Measurements from ENCODE around the gene ARHGAP30. TPM values are rescaled to one million over a fixed set of nuclear protein-coding genes. Genes with fewer than 3 reads are reported as not detected.
"Not testable (repeated sequence)": the region's sequence is repeated elsewhere in the genome, so short reads cannot be mapped to it uniquely, and the experiment has no call there.

ARHGAP30 gene, protein sequence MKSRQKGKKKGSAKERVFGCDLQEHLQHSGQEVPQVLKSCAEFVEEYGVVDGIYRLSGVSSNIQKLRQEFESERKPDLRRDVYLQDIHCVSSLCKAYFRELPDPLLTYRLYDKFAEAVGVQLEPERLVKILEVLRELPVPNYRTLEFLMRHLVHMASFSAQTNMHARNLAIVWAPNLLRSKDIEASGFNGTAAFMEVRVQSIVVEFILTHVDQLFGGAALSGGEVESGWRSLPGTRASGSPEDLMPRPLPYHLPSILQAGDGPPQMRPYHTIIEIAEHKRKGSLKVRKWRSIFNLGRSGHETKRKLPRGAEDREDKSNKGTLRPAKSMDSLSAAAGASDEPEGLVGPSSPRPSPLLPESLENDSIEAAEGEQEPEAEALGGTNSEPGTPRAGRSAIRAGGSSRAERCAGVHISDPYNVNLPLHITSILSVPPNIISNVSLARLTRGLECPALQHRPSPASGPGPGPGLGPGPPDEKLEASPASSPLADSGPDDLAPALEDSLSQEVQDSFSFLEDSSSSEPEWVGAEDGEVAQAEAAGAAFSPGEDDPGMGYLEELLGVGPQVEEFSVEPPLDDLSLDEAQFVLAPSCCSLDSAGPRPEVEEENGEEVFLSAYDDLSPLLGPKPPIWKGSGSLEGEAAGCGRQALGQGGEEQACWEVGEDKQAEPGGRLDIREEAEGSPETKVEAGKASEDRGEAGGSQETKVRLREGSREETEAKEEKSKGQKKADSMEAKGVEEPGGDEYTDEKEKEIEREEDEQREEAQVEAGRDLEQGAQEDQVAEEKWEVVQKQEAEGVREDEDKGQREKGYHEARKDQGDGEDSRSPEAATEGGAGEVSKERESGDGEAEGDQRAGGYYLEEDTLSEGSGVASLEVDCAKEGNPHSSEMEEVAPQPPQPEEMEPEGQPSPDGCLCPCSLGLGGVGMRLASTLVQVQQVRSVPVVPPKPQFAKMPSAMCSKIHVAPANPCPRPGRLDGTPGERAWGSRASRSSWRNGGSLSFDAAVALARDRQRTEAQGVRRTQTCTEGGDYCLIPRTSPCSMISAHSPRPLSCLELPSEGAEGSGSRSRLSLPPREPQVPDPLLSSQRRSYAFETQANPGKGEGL
- total RNA-seq = 0.07 and 0.42 TPM in 2 replicates

DNA sequence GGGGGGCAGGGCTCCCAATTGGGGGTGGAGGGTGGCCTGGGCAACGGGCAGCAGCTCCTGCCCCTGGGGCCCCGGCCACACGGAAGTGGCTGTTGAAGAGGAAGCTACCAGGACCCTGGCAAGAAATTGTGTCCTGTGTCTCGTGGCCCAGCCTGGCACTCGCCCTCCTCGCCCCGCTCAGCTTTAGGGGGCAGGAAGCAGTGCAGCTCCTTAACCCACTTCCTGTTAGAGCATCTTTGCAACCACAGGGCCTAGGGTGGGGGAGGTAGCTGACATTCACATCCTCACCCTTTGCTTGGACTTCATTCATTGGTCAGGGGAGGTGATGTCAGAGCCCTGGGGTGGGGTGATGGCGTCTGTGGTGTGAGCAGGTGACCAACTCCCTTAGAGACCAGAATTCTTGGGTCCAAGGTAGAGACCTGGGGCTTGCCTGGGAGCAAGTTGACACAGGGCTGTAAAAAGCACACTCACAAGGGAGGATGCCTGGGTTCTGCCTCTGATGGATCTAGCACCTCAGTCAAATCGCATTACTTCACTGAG is at the start of gene ARHGAP30:
ARHGAP30 (minus strand) TSS at position 161 of the 540 bp plus-strand sequence. CDS start 267 bp downstream, outside the sequence.
- H3K27me3 ChIP-seq (ENCODE audit: control insufficient read depth, insufficient read depth, low read length) = no peaks in the 10 kb centered on the region
- no peaks in the 10 kb centered on the region for H3K36me3 ChIP-seq (ENCODE audit: control insufficient read depth, insufficient read depth, low read length)
- TF ChIP-seq, protein P1, sequence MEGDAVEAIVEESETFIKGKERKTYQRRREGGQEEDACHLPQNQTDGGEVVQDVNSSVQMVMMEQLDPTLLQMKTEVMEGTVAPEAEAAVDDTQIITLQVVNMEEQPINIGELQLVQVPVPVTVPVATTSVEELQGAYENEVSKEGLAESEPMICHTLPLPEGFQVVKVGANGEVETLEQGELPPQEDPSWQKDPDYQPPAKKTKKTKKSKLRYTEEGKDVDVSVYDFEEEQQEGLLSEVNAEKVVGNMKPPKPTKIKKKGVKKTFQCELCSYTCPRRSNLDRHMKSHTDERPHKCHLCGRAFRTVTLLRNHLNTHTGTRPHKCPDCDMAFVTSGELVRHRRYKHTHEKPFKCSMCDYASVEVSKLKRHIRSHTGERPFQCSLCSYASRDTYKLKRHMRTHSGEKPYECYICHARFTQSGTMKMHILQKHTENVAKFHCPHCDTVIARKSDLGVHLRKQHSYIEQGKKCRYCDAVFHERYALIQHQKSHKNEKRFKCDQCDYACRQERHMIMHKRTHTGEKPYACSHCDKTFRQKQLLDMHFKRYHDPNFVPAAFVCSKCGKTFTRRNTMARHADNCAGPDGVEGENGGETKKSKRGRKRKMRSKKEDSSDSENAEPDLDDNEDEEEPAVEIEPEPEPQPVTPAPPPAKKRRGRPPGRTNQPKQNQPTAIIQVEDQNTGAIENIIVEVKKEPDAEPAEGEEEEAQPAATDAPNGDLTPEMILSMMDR (IDR thresholded peaks at IDR 0.05; ENCODE audit: insufficient read depth, low read length, poor library complexity, severe bottlenecking) = no peak
- DNase-seq (ENCODE audit: low read depth) = no peak
- no peak within 1 kb of the TSS for H3K4me3 ChIP-seq (ENCODE audit: low read depth, low read length)

DNA sequence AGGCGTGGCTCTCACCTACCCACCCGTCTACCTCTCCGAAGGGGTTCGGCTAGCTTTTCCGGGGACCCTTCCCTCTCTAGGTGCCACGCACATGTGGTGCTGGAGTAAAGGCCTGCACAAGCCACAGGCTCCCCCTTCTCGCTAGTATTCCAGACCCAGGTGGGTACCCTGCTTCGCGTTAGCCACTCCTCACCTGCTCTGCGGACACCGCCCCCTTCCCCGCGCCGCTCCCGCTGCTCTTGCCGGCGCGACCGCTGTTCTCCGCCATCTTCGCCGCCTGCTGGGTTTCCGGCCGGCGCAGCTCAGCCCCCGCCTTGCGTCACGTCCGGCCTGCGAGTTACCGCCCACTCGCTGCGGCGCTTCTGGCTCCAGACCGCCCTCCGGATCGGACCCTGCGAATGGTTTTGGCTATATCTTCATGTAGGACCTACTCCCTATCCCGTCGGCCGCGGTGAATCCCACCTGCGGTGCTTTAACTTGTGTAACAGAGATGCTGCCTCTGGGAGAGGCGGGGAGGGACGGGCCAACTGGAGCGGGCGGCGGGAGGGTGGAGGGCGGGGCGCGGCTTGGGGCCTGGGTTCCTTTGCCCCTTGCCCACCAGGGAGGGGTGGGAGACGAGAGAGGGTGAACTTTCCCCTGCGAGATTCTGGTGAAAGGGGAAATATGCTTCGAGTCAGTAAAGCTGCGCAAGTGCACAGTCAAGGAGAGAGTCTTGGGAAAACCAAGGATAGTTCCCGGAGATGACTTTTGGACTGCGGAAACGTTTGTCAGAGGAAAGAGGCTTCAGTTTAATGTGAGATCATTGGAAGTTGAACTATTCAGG is 48.3 kb upstream of the ARHGAP30 start, which contains the start of the genes NIT1 and PFDN2:
NIT1 (plus strand) TSS at position 347 of the 823 bp plus-strand sequence; CDS start at position 419, 72 bp downstream.
PFDN2 (minus strand) TSS at position 279 of the 823 bp plus-strand sequence; CDS start at position 268, 11 bp downstream.
- peaks cover 2% of the 10 kb centered on the region for H3K36me3 ChIP-seq (ENCODE audit: control insufficient read depth, insufficient read depth, low read length)
- TF ChIP-seq, protein P1 (IDR thresholded peaks at IDR 0.05; ENCODE audit: insufficient read depth, low read length, poor library complexity, severe bottlenecking) = no peak
- DNase-seq (ENCODE audit: low read depth) = no peak

DNA sequence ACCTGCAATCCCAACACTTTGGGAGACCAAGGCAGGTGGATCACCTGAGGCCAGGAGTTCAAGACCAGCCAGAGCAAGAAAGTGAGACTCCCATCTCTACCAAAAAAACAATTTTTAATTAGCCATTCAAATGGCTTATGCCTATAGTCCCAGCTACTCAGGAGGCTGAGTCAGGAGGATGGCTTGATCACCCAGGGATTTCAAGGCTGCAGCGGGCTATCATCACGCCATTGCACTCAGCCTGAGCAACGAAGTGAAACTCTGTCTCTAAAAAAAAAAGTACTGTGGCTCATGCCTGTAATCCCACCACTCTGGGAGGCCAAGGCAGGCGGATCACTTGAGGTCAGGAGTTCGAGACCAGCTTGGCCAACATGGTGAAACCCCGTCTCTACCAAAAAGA is 46.3 kb upstream of the ARHGAP30 start:
- not testable (repeated sequence) for H3K36me3 ChIP-seq (ENCODE audit: control insufficient read depth, insufficient read depth, low read length); H3K4me3 ChIP-seq (ENCODE audit: low read depth, low read length); DNase-seq (ENCODE audit: low read depth)

More for the DNA sequence above, 48.3 kb upstream of the ARHGAP30 start, which contains the start of the genes NIT1 and PFDN2:
- Histone ChIP-seq H3K27me3 (ENCODE audit: control insufficient read depth, insufficient read depth, low read length) (no peaks in the 10 kb centered on the region), H3K4me3 (ENCODE audit: low read depth, low read length) (peak within 1 kb of the TSS; percentile 99)

DNA sequence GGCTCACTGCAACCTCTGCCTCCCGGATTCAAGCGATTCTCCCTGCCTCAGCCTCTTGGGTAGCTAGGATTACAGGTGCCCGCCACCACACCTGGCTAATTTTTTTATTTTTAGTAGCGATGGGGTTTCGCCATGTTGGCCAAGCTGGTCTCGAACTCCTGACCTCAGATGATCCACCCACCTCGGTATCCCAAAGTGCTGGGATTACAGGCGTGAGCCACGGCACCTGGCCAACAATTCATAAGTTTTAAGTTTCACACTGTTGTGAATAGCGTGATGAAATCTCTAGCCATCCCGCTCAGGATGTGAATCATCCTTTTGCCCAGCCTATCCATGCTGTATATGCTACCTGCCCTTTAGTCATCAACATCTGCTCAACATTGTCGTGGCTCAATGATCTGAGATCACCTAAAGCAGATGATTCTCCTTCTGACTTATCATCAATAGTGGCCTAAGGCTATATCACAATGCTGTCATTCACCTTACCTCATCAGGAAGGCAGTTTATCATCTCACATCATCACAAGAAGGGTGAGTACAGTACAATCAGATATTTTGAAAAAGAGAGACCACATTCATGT is 45.5 kb upstream of the ARHGAP30 start:
- Histone ChIP-seq H3K4me3 (ENCODE audit: low read depth, low read length) (no peak overlapping the region), H3K36me3 (ENCODE audit: control insufficient read depth, insufficient read depth, low read length) (no peaks in the 10 kb centered on the region), H3K27me3 (ENCODE audit: control insufficient read depth, insufficient read depth, low read length) (no peaks in the 10 kb centered on the region)
- peak; percentile 95 for DNase-seq (ENCODE audit: low read depth)
- TF ChIP-seq, protein P1 (IDR thresholded peaks at IDR 0.05; ENCODE audit: insufficient read depth, low read length, poor library complexity, severe bottlenecking) = no peak

More for the DNA sequence above, 46.3 kb upstream of the ARHGAP30 start:
- H3K27me3 ChIP-seq (ENCODE audit: control insufficient read depth, insufficient read depth, low read length) = not testable (repeated sequence)

DNA sequence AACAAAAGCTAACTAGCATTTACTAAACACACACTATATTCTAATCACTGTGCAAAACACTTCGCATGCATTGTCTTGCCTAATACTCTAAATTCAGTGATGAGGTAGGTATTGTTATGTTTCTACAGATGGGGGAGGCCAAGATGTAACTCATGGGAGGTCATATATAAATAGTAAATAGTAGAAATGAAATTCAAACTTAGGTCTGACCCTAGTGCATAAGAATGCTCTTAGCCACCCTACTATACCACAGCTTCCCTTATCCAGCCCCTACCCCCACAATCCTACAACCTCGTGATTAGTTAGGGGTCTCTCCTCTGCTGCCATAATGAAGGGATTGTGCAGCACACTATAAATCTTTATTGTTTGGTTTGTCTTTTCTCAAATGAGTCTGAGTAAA is 44.9 kb upstream of the ARHGAP30 start:
- H3K4me3 ChIP-seq (ENCODE audit: low read depth, low read length) = no peak overlapping the region
- TF ChIP-seq, protein P1 (IDR thresholded peaks at IDR 0.05; ENCODE audit: insufficient read depth, low read length, poor library complexity, severe bottlenecking) = no peak
- H3K27me3 ChIP-seq (ENCODE audit: control insufficient read depth, insufficient read depth, low read length) = no peaks in the 10 kb centered on the region
- H3K36me3 ChIP-seq (ENCODE audit: control insufficient read depth, insufficient read depth, low read length) = no peaks in the 10 kb centered on the region
- no peak for DNase-seq (ENCODE audit: low read depth)

Data from kidney epithelial cell (primary cell).